Urothelium cell line (cell line): ENCODE measurements around the gene NEGR1.

ENCODE experiments used
- DNase-seq: peaks from one replicate; pipeline ENCODE4 v3.0.0; 2011; ENCODE audit warnings: low spot score, mixed read lengths
- FAIRE-seq: peaks from 2 replicates; lab custom pipeline; 2011; peaks lifted over from hg19 to GRCh38; lab: Jason Lieb, UNC

NEGR1 gene

DNA sequence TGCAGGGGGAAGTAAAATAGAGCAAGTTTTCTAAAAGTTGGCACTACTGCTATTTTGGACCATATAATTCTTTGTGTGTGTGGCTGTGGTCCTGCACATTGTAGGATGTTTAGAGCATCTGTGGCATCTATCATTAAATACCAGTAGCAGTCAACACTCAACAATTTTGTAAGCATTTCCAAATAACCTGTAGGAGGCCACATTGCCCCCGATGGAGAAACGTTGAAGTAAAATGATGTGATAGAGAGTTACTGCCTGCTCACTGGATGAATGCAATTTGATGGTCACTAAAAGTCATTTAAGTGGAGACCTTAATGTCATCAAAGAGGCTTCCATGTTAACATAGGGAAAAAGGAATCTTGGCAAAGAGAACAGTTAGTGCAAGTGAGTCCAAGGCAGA is 560.8 kb downstream of the NEGR1 start:
- DNase-seq = no peak
- FAIRE-seq = no peak

DNA sequence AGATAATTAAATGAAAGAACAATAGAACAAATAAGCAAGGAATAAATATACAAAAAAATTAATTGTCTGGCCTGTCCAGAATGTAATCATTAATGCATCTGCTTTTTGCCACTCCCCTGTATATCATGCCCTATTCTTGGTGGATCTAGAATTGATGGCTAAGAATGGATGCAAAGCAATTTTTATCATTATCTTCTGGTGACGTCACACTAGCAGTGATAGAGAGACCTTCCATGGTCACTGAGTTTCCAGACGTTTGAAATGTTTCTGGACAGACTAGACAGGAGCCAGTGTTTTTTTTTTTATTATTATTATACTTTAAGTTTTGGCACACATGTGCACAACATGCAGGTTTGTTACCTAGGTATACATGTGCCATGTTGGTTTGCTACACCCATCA is 563.0 kb downstream of the NEGR1 start:
- FAIRE-seq (no peak), DNase-seq (no peak)

DNA sequence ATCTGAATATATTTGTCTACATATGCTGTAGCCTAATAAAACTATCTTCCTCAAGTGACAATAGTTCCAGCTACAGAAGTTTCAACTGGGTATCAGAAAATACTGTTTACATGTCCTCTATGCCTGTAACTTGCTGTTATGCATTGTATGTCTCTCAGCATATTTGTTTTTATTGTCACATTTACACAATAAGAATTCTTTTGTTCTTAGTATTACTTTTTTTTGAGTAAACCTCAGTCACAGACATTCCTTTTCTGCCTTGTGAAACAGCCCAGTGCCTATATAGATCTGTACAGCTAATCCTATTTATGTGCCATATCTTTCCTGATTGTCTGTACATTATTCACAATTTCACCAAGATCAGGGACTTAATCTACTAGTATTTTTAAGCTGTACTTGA is 565.2 kb downstream of the NEGR1 start:
- DNase-seq = no peak
- FAIRE-seq = no peak

DNA sequence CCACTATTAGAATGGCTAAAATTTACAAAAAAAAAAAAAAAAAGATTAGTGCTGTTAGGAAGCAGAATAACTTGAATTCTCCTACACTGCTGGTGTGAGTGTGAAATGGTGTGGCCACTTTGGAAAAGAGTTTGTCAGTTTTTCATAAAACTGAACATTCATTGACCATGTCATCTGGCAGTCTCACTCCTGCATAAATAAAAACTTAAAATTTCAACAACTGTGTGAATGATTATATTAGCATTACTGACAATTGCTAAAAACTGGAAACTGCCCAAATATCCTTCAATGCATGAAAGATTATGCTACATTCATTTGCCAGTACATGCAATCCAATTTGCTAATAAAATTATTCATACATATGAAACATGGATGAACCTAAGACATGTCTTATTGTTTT is 570.9 kb downstream of the NEGR1 start:
- no peak for DNase-seq
- no peak for FAIRE-seq

DNA sequence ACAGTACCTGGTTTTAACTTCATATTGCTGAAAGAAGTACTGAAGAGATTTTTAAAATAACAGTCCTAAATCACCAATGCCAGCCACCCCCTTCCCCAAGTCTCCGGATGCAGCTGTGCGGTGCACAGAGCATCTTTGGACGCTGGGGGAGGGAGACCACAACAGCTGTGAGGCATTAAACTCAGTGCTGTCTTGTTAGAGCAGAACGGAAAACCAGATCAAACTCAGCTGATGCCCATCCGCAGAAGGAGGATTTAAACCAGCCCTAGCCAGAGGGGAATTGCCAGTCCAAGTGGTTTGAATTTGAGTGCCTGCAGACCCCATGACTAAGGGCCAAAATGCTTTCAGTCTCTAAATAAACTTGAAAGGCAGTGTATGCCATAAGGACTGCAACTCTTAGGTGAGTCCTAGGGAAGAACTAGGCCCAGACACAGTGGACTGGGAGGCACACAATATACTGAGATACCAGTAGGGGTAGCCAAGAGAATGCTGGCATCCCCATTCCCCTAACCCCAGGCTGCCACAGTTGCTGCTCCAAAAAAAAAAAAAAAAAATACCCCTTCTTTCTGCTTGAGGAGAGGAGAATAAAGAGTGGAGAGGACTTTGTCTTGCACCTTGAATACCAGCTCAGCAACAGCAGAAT is 576.2 kb downstream of the NEGR1 start:
- DNase-seq = no peak
- no peak for FAIRE-seq

DNA sequence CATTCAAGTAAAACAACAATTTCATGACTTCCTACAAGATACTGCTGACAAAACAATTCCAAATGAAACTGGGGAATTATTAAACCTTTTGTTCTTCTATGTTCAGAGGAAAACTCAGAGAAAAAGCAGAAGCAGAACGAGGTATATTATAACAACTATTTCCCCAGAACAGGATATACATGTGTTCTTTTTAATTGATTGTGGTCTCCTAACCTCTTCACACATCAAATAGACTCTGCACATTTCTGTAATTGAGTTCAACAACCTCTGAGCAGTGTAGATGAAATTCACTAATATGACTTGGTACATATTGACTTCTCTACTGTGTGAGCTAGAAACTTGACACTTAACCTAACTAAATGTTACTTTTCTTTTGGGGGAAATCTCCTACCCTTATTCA is 584.2 kb downstream of the NEGR1 start:
- no peak for FAIRE-seq
- no peak for DNase-seq

DNA sequence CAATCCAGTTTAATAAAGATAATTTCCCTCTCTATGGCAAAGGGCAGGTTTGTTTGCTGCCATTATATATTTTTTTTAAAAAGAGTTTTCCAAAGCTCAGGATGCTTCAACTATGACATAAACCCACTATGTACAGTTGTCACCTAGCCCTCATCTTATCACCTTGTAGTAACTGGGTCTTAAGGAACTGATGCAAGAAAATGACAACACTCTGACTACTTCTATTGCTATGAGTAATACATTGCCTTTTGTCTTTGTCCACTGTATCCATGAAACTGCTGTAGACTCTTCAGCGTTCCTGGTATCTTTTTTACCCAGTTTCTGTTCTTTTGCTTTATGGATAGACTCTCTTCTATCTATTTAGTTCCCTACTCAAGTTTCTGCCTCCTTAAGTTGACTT is 586.5 kb downstream of the NEGR1 start:
- no peak for DNase-seq
- no peak for FAIRE-seq

DNA sequence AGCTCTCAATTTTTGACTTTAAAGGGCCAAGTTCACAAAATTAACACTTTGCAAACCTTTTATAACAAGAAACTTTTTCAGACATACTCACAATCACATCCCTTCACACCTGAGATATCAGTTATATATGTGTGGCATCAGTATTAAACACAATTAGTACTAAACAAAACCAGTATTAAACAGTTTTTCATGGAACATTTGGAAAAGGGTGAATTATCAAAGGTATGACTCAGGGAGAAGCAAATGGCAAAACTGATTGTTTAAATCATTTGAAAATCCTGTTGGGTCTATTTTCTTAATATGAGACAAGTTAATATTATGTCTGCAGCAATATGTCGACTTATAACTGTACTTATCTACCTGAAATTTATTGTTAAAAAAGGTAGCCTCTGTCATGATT is 587.3 kb downstream of the NEGR1 start:
- FAIRE-seq = no peak

DNA sequence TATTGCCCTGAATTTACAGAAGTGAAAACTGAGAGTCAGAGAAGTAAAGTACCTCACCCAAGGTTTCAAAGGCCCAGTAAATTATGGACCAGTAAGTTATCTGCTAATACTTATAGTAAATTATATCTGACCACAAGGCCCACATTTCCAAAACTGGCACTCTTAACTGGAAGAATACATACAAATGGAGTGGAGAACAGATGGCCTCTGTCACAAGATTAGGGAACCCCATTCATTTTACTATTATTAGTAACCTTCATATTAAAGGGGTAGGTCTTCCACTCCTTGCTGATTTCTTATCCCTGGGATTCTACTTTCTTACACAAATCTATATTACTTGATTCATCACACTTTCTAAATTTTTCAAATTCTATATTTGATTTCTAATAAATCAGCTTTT is 588.8 kb downstream of the NEGR1 start:
- no peak for FAIRE-seq
- no peak for DNase-seq

More for the DNA sequence above, 587.3 kb downstream of the NEGR1 start:
- no peak for DNase-seq

DNA sequence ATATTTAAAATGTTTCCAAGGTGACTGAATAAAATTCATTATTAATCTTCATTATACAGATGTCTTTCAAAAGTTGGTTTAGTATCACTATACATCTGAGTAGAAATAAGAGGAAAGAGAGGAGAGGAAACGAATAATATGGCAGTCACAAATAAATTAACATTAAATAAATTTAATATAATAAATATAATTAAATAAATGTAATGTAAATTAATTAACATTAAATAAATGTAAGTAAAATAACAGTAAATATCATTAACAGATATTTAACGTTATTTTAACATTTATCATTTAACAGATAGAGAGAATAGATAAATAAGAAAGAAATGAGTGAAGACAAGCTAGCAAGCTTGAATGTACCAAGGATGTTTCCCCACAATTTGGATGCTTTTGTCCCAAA is 592.7 kb downstream of the NEGR1 start:
- no peak for FAIRE-seq

DNA sequence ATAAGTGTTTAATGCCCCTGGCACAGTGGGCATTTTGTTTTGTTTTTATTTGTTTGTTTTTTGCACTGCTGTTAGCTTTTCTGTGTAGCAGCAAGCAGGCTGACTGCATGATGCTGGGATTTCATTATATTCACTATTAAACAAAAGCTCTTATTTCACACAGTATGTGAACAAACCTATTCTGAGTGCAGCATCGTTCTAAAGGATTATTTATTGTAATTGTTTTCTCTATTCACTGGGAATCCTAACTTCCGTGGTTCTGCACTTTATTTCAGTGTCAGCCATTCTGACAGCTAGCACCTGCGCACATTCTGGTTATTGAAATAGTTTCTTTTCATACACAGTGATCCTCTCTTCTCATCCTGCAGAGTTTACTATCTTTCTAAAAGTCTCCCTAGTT is 595.0 kb downstream of the NEGR1 start:
- DNase-seq (no peak), FAIRE-seq (no peak)

More for the DNA sequence above, 592.7 kb downstream of the NEGR1 start:
- no peak for DNase-seq

DNA sequence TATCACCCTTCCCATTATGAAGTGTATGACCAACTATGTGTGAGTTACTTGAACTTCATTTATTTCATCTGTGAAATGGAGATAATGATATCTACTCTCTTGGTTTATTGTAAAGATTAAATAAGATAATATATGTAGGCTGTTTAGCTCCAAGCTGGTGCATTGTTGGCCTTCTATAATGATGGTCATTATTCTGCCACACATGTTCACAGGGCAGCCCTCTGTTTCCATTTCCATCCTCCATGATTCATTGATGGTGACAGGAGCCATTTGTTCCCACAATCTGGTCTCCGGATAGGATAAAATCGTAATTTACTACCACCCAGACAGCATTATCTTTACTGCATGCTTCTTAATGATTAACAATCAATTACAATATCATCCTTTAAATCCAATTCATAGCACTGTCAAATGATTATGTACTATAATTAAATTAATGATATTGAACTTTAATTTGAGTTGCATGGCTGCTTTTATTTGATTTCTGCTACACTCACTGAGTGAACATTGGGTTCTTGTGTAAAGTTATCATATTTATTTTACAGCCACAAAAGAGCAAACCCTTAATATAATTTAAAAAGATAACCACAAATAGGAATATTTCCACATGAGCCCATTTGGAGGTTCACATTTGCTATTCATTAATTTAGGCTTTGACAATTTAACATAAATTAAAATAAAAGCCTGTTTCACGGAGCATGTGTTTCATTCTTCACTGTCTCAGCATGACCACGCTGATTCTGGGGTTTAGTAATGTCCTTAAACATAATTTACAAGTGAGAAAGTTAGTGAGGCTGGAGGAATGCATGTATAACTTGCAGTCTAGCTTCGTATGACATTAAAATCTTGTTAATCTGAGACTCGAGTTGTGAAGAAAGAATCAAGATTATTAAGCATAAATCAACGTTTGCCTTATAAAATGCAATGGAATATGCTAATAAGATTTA is 605.1 kb downstream of the NEGR1 start:
- FAIRE-seq (no peak), DNase-seq (no peak)

DNA sequence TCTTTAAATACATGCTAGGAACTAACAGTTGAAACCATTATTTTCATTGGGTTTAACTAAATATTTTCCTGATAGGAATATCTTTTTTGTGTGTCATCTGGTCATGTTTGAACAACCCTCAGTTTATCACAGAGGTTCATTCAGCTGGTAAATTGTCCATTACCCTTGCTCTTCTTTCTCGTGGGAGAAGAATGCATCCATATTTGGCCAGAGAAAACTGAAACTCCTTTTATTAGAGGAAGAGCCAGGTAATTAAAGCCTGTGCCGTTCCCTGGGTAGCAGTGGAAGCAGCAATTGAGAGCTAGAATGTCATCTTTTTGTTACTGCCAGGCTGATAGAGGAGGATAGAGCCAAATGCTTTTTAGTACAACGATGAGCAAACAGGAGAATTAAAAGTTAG is 614.3 kb downstream of the NEGR1 start:
- no peak for FAIRE-seq
- no peak for DNase-seq

DNA sequence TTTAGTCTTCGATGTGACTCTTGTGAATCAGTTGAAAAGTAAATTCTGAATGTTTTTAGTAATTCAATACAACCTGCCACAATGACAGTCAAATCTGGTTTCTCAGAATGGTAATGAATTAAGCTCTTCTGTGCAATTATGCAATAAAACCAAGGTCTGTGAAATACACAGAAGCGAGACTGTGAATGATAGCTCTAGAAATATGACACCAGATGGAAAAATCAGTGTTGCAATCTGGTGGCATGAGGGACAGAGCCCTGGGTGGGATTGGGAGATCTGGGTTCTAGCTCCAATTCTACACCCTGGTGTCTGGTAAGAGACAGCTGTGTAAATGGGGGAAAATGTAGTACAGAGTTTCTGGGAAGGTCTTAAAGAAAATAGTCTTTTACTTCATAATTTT is 615.1 kb downstream of the NEGR1 start:
- FAIRE-seq = no peak
- no peak for DNase-seq

DNA sequence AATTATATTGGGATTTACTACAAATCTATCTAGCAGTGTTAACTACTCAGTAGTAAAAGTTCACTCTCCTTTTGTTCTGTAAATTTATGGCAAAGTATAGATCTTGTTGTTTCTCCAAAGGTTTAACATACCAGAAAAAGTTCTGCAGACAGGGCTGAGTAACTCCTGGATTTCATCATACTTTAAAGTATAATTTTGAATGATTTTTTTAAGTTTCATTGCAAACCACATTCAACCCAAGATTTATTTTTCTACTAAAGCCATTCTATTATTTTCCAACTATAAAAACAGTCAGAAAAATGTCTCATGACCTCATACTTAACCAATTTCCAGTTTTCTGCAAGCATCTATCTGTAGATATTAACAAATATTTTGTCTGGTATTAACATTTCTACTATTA is 615.7 kb downstream of the NEGR1 start:
- no peak for FAIRE-seq
- no peak for DNase-seq

DNA sequence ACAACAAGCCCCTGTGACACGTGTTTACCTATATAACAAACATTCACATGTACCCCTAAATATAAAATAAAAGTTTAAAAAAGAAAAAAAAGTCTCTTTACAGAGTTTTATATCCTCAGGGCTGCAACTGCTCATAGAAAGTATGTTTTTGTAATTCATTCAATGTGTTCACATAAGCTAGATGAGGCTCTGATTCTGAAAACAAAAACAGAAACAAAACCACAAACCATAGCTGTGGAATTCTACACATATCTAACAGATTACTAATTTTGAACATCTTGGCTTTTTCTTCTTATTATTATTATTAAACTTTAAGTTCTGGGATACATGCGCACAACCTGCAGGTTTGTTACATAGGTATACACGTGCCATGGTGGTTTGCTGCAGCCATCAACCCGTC is 621.9 kb downstream of the NEGR1 start:
- no peak for DNase-seq
- no peak for FAIRE-seq

DNA sequence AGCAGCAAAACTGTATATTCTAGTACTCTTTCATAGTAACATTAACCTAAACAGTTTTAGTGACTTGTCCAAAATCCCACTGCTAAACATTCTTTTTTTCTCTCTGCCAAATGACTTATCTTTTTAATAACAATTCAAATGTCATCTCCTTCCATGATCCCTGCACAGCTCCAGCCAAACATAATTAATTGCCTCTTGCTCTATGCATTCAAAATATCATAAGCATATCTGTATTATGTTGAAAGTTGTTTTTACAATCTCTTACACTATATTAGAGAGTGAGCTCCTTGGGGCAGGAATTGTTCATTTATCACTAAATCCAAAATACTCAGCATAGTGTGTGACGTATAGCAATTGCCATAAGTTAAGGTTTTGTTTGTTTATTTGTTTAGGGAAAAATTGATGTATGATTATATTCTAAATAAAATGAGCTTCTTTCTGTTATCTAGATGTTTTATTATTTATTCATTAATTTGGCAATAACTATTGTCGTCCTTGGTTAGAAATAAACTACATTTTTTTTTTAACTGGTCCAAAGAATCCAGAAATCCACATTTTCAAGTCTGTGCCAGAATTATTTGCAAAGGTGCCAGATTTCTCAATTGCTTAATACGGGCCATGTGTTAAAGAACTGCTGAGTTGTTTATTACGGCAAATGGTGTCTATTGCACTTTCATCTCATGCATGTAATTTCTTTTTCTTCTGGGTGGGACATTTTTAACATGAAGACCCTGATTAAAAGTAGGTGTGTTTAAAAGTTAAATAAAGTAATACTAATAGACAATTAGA is 624.3 kb downstream of the NEGR1 start:
- DNase-seq = no peak
- no peak for FAIRE-seq

DNA sequence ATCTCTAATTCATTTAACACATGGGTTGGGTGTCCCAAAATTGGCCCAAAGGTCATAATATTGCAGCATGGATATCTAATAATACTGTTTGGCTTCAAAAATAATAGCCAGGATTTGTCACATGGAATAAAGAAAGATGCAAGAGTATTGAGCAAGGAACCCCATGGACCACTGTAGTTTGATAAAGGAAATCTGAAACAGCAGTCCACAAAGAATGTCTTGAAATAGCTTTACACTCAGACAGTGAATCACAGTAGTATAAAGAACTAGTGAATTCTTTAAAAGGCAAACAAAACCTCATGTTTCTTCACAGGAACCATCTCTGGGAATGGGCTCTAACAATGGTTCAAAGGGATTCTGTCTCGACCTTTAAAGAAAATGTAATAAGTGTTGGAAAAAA is 625.4 kb downstream of the NEGR1 start:
- no peak for DNase-seq
- no peak for FAIRE-seq

DNA sequence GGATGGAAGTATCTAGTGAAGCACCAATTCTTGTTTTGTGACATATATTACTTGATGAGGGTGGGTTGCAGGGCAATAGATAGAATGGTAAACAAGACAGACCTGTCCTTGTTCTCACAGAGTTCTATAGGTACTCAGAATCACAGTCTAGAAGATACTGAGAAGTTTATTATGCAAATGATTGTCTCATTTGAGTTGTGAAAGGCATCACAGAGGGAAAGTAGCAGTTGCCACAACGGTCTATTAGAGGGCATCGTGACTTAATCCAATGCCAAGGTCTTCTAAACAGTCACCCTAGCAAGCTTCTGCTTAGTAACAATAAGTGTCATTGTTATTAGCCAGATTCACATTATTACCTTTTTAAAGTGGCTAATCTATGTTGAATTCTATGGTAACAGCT is 626.7 kb downstream of the NEGR1 start:
- FAIRE-seq = no peak
- no peak for DNase-seq

DNA sequence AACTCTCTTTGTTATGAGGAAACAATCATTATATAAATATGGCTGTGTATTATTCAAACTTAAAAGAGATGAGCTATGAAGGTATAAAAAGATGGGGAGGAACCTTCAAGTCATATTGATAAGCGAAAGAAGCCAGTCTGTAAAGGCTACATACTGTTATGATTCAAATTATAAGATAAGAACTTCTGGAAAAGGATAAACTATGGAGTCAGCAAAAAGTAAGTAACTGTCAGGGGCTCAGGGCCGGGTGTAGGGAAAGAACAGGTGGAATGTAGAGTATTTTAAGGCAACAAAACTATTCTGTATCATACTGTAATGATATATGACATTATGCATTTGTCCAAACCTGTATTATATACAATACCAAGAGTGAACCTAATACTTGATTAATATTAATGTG is 628.4 kb downstream of the NEGR1 start:
- no peak for FAIRE-seq
- no peak for DNase-seq

DNA sequence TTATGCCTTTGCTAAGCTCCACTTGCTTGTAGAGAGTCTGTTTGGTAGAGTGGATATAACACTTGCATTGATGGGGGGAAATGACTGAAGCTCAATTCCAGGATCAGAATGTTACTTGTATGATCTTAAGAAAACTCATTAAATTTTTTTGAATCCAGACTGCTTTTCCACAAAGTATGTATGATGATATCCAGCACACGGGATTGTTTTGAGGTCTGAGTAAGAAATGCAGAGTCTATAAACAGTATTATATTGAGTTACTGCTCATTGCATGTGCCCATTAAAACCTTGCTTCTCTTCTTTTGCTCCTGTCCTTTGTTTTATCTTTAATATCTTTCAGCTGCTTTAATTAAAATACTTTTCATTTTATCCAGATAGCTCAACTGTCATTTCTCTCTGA is 631.1 kb downstream of the NEGR1 start:
- DNase-seq = no peak
- no peak for FAIRE-seq

DNA sequence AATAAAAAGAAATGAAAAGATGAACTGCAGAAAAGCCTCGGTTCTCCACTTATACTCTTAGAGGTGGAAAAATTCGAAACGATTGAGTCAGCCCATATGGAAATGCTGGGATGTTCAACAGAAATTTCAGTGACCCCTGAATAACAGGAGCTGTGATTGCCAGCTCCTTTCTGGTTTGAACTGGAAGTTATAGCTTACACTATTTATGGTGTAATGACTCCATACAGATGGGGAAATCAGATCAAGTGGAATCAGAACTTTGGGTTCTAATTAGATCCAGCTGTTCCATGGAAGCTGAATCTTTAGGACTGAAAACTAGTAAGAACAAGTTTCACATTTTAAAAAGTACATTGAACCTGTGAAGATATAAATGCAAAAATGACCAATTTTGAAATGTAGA is 632.2 kb downstream of the NEGR1 start:
- no peak for DNase-seq

More for the DNA sequence above, 632.2 kb downstream of the NEGR1 start:
- FAIRE-seq = no peak
